Lung microvascular endothelial cell (primary cell): ENCODE results near the gene ADARB1. TPM values are rescaled to one million over a fixed set of nuclear protein-coding genes. Genes with fewer than 3 reads are reported as not detected.

Source experiments
- DNase-seq, 2 donors: peaks; one replicate each; pipeline versions ENCODE4 v3.0.0 to v3.0.0-alpha.2; 2010; ENCODE audit warnings: low read depth in 2 of 2
- total RNA-seq: library from RNA; depleted of rRNA; stranded (reverse); fragments of >200 nt; gene quantifications from 2 replicates; pipeline ENCODE4 v1.2.1, GENCODE V29; 2014

ADARB1 gene
- total RNA-seq, 1 donor from 2014 or later: 23.8 TPM

DNA sequence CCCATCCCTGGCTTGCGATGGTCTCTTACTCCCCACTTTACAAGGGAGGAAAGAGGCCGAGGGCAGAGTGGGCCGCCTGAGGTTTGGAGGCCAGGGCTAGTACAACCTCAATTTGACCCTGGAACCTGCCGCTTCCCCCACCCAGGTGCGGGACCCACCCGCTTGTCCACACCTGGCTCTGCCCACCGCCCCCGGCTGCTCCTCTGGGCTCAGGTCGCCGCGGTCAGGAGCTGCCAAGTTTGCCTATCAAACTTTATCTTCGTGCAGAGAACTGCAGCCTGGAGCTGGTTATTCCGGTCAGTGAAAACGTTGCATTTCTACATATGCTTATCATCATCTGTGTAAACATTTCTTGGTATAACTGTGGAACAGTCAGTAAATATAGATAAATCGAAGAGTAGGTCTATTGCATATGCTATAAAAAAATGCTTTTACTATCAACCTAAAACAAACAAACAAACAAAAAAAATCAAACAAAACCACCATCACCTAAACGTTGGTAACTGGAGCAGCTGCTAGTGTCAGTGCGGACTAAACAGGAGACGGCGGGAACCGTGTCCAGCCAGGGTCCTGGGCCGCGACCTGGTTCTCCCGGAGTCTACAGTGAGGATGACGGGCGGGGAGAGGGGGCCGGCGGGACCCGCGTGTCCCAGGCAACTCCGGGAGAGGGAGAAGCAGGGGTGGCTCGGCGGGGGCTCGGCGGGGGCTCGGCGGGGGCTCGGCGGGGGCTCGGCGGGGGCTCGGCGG, 906 bp upstream of the ADARB1 start:
- DNase-seq: peak in 1 of 2 donors; percentile 38

DNA sequence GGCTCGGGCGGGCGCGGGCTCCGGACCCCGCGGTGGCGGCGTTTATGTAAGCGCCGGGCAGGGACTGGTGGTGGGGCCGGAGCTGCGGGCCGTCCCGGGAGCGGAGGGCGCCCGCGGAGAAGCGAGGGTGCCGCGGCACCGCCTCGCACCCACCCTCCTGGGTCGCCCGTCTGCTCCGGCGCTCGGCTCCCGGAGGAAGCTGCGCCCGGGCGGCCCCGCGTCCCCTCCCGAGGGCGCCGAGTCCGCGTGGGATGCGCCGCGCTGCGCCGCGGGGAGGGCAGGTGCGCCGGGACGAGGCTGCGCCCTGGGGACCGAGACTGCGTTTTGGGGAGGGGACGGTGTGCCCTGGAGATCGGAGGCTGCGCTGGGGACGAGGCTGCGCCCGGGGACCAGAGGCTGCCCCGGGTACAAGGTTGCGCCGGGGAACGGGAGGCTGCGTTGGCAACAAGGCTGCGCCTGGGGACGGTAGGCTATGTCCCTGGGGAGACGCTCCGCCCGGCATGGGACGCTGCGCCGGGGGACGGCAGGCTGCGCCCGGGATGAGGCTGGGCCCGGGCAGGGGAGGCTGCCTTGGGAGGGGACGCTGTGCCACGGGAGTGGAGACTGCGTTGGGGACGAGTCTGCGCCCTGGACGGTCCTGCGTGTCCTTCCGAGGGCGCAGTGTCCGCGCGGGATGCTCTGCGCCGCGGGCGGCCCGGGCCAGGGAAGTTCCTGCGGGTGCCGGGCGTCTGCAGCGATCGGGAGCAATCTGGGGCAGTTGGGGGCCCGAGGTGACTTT, 627 bp downstream of the ADARB1 start:
- DNase-seq: peak; percentile 55 to 60

DNA sequence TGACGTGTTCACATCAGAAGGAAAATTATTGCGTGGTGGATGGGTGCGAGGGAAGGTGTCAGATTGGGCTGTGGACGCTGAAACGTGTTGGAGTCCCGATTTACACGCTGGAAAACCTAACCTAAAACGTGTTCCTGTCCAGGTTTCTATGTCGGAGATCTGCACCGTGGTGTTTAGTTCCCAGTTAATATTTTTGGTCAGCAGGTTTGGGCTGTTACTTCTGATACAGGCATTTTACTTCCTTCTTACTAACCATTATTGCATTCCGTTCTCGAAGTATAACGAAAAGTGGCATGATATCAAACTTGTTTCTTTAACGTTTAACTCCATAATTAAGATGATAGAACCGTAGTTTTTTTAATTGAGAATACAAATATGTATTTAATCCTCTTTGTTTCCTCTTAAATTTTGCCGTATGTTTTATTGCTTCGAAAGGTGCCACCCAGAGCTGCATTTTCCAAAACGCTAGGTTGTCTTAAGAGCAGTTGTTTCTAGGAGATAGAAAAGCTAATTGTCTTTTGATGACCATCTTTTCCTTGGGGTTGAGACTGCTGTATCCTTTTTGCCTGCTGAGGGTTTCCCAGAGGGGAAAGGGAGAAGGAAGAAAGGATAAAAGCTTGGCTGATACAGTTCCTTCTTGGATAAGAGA, 1.3 kb downstream of the ADARB1 start:
- no peak for DNase-seq

DNA sequence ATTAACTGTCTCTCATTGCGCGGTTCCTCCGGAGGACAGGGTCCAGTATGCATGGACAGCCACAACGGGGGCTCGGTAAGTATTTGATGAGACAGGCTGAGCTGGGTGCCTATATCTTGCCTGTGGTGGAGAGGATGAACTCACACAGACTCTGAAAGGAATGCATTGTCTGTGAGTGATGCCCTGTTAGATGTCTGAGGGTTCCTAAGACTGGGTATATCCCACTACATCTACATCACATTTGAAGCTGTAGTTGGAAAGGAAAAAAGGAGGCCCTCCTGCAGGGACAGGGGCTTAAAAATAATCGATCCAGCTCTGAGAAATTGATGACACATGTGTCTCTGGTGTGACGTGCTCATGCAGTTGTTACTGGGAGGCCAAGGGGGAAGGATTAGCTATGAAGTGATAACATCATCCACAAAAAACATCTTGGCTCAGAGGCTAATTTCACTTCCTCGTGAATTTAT, 1.9 kb downstream of the ADARB1 start:
- DNase-seq: no peak

DNA sequence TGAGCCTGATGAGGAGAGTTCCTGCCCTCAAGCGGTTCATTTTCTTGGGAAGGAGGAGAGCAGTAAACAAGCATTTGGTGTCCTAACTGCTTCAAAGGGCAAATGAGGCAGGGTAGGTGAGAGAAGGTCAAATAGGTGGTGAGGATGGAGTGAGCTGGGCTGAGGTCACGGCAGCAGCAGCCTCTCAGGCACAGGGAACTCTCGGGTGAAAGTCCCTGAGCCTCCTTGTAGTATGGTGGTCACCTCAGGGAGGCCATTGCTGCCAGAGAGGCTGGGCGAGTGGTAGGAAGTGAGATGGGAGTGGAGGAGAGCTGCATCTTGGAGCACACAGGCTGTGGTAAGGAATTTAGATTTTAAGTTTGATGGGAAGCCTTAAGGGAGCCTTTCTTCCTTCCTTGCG, 4.0 kb downstream of the ADARB1 start:
- DNase-seq: no peak

DNA sequence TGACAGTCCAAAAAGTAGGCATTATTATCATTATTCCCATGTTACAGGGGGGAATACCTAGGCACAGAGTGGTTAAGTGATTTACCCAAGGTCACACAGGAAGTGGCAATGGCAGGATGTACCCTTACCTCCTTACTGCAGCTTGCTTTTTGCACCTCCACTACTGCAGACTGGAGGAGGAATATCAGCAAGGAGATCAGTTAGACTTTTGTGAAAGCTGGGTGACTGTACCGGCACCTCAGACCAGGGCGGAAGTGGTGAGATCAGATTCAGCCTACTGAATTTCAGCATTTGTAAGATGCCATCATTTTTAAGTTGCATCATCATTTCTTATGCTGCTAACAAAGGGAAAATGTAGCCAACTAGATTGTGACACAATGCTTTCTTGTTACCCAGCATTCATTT, 4.5 kb downstream of the ADARB1 start:
- peak in 1 of 2 donors; percentile 86 for DNase-seq

DNA sequence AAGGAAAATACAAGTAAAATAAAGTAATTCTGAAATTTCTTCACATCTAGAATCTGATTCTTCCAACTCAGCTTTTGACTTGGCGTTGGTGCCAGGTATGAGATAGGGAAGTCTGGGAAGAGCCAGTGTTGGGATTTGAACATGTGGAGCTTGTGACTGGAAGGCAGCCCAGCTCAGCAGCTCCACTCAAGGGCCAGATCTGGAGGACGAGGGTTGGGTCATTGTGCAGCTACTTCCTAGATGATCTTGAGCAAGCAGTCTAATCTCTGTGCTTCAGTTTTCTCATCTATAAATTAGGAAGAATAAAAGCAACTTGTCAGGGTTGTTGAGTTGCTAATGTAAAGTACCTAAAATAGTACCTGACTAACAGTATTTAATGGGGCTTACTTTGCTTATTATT, 5.0 kb downstream of the ADARB1 start:
- no peak for DNase-seq

DNA sequence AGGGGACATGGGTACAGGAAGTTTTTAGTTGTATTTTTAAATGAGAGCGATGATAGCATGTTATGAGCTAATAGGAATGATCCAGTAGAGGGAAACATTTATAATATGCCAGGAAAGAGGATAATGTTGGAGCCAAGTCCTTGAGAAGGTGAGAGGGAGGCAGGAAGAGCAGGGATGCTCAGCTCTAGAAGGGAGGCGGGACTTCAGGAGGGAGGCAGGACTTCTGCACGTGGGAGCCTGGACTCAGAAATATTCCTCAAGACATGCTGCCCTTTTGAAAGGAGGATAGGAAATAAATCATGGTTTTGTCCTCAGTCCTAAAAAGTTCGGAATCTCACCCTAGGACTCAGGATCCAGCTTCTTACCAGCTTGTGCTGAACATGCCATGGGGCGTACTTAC, 5.9 kb downstream of the ADARB1 start:
- DNase-seq: no peak

DNA sequence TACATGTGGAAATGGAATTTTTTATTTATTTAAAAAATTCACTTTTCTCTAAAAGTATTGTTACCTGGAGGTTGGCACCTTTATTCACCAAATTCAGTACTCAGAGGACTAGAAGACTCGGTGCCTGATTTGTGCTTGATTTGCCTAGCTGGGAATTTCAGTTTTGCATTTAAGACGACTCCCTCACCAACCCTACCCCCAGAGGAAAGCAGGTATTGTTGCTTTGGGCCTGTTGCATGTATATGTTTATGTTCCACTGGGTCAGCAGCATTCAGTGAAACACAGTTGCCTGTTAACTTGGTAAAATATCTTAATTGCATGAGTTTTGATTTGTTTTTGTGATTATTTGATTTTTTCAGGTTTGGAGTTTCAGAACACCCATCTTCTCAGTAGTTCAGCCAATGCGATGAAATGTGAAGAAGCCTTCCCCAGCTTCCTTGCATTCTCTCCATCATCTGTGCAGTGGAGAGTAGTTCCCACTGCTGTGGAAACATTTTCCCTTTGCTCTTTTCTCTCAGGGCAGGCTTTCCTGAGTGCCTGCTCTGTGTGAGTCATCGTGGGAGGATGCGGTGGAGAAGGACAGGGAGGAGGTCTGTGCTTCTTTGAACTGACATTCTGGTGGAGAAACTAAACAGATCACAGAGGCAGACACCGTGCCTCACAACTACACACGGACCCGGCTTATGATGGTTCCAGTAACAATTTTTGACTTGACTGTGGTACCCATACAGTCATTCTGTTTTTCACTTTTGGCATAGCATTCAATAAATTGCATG, 6.4 kb downstream of the ADARB1 start:
- peak in 1 of 2 donors; percentile 57 for DNase-seq

DNA sequence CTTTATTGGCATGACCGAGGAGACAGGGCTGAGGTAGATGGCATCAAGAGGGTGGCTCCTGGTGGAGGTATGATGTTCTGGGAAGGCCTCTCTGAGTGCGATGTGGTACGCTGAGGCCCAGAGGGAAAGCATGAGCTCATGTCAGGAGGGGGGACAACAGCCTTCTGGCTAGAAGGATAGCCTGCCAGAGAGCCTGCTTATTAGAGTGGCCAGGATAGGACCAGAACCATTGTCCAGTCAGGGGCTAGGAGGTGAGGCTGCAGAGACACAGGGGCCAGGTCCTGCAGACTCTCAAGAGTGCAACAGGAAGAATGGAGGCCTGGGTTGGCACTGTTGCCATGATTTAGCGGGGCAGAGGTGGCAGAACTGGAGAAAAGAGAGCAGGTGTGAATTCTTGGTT, 7.3 kb downstream of the ADARB1 start:
- DNase-seq: no peak

DNA sequence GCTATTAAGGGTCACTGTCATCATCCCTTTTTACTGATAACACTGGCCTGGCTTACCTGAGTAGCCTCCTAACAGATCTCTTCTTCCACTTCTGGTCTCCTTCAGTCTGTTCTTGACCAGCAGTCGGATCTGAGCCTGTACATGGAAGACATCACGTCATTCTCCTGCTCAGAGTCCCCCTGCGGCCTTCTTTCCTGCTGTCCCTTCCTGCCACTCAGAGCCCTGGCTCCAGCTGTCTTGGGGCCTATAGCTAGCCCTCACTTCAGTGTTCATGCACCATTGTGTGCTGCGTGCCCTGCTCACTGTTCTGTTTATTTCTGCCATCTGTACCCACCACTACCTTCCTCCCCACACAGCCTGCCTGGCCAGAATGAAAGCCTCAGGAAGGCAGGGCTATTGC, 8.4 kb downstream of the ADARB1 start:
- no peak for DNase-seq

DNA sequence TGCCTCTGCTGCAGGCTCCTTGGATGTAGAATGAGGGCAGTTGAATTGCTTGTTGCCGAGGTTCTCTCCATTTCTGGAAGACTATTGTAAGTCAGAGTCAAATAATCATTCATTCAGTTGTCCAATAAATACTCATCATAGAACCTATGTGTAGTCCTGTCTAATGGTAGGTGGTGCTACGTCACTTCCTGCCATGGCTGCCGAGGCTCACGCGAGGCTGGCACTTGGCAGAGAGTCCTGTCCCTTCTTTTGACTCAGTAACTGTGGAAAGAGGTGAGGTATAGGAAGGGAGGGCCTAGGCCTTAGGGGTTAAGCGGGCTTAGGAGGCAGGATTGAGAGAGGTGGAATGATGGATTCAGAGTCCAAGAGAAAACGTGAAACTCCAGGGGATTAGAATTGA, 9.7 kb downstream of the ADARB1 start:
- no peak for DNase-seq

DNA sequence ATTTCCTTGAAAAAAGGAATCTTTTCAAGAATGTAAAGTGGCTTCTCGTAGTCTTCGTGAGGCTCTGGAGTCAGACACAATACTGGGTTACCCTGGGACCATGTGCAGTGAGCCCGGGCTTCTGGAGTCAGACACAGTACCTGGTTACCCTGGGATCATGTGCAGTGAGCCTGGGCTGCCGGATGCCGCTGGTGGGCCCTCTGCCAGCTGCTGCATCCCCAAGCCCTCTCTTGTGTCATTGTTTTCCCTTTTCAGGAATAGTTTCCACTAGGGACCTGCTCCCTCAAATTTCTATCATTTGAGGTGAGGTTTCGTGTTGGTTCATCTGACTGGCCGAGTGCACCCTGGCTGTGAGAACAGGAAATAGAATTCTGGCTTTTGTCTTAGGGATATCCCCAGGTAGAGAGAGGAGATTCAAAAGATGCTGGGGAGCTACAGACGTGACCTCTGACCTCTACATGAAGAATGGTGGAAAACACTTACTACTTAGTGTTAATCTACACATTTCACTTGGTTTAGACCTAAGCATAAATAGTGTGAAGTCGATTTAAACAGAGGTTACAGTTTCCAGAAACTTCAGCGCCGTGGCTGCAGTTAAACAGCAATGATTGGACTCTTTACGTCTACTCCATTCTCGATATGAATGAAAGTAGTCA, 10.6 kb downstream of the ADARB1 start:
- peak in 1 of 2 donors; percentile 63 for DNase-seq

DNA sequence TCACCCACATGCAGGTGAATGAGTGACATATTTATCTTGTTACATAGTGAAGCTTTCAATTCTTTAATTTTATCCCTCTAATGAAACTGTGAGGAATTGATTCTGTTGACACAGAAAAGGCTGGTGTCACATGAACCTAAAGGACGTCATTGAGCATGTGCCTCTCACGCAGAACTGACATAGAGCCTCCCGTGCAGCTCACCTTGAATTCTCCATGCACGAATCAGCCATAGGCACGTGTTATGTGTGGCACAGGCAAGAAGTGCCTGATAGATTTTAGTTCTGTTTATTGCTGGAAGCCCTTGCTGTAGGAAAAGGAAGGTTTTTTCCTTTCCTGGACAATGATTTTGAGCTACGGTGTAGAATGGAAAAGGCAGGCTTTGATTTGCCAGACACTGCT, 11.3 kb downstream of the ADARB1 start:
- no peak for DNase-seq

DNA sequence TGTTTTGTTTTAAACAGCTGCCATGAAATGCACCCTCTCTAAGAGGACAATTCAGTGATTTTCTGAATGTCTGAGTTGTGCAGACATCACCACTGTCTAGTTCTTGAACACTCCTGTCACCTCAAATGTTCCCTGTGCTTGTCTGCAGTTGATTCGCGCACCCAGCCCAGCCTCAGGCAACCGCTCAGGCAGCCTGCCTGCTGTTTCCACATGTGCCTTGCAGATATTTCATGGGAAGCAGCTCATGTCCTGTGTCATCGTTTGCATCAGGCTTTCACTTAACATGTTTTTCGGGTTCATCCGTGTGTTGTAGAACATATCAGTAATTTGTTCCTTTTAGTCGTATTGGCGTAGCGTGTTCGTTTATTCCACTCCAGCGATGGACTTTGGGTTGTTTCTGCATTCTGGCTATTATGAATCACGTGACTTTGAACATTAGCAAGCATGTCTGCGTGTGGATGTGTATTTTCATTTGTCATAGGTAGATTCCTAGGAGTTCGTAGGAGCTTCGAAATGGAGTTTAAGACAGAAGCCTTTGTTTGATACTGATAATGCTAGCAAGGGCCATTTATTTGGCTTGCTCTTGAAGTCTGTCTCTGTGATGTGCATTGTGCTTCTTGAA, 12.1 kb downstream of the ADARB1 start:
- no peak for DNase-seq

DNA sequence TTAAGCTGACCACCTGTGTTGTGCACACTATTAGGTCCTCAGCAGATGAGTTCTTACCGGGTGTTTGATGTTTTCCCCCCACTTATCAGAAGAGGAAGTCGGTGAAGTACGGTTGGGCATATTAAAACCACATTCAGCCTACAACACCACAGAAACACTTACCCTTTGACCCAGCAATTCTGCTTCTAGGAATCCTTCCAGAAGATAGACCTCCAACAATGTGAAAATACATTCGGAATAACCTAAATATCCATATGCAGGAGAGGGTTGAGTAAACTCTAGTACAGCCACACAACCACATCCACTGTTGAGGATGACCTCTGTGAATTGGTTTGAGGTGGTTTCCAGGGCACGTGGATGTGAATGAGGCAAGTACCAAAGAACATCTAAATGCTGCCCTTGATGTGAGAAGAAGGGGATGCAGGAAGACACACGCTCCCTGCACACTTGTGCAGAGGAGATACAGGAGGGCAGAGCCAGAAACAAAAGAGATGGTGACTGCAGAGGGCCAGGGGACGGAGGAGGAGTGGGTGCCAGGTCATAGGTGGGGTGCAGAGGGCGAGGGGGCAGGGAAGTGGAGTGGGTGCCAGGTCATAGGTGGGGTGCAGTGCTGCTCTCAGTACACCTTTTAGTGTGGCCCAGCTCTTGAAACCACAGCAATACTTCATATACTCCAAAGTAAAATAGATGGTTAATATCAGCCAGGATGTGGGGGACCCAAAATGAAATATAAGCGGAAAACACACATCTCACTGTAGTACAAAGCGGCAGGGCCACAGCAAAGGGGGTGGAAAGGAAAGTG, 12.8 kb downstream of the ADARB1 start:
- no peak for DNase-seq

DNA sequence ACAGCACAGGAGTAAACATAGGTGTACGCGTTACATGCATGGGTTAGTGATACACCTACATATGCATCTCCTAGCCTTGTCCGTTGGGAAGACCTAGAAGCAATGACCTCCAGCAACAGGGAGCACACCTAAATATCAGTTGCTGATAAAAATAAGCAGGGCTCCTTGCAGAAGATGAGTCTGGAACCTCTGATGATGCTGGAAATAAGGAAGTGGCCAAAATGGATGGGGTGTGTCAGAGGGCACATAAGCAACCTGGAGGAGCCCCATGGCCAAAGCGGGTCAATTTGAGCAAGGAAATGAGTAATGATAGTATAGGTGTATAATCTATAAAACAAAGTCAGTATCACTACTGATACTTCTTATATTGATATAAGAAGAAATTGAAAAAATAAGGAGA, 13.7 kb downstream of the ADARB1 start:
- no peak for DNase-seq

DNA sequence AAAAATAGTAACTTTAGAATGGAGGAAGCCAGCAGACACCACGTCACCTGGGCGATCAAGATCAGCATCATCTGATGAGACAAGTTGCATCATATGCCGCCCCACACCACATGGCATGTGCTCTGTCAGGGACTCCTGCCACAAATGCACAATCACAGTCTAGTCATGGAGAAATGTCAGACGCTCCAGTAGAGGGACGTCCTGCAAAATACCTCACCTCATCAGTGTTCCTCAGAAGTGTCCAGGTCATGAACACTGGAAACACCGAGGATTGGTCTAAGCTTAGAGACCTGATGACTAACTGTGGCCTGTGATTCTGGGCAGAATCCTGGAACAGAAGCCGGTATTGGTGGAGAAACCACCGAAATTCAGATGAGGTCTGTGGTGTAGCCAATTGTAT, 14.3 kb downstream of the ADARB1 start:
- no peak for DNase-seq

DNA sequence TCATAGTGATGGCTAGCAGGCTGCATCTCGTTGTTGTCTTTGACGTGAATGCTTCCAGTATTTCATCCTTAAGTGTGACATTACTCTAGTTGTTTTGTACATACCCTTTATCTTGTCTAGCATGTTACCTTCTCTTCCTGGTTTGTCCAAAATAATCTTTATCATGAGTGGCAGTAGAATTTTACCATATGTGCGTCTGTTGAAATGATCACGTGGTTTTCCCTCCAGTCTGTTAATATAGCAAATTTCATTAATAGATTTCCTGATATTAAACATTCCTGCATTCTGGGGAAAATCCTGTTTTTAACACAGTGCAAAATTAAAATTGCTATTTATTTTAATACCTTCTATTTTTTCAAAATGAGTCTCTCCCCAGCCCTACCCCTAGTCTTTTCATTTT, 15.6 kb downstream of the ADARB1 start:
- no peak for DNase-seq

DNA sequence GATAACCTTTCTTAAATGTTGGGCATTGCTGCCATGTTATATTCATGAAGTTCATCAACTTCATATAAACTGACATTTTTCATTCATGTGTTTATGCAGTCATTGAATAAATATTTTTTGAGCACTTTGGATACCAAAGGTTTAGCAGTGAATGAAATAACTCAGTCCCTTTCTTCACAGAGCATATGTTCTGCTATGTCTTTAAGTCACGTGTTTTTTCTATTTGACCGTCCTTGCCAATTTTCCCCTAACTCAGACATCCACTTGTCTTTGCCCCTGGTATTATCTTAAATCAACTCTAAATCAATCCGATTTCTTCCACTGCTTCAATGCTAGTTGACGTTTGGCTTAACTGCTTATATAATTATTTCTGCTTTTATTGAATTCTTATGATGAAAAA, 16.6 kb downstream of the ADARB1 start:
- DNase-seq: no peak
